A204.1 (cell line): Measurements from ENCODE around the gene BCL11B.

Experiments
- FAIRE-seq: peaks from 2 replicates; lab custom pipeline; 2012; peaks lifted over from hg19 to GRCh38; lab: Jason Lieb, UNC

Gene BCL11B

GRCh38 chr14:99286761-99287160 lies 14.8 kb upstream of the BCL11B start:
- no peak for FAIRE-seq

- no peak for FAIRE-seq
Observed at GRCh38 chr14:99284254-99285004, 12.4 kb upstream of the BCL11B start.

- FAIRE-seq, result no peak
Observed at GRCh38 chr14:99282261-99283050, 10.5 kb upstream of the BCL11B start.

GRCh38 chr14:99281396-99281795 lies 9.4 kb upstream of the BCL11B start:
- FAIRE-seq, result no peak

GRCh38 chr14:99280852-99281251 lies 8.9 kb upstream of the BCL11B start:
- no peak for FAIRE-seq

- FAIRE-seq, result no peak
Observed at GRCh38 chr14:99280066-99280731, 8.2 kb upstream of the BCL11B start.

GRCh38 chr14:99278836-99279235 lies 6.8 kb upstream of the BCL11B start:
- no peak for FAIRE-seq

- FAIRE-seq, result no peak
Observed at GRCh38 chr14:99277530-99277929, 5.5 kb upstream of the BCL11B start.

- FAIRE-seq, result no peak
Observed at GRCh38 chr14:99276482-99276881, 4.5 kb upstream of the BCL11B start.

- FAIRE-seq, result no peak
Observed at GRCh38 chr14:99275222-99275584, 3.2 kb upstream of the BCL11B start.

- FAIRE-seq, result no peak
Observed at GRCh38 chr14:99274346-99275221, 2.6 kb upstream of the BCL11B start.

GRCh38 chr14:99273766-99274345 lies 1.9 kb upstream of the BCL11B start:
- no peak for FAIRE-seq

GRCh38 chr14:99272899-99273765 lies 1.1 kb upstream of the BCL11B start:
- FAIRE-seq, result no peak

- no peak for FAIRE-seq
Observed at GRCh38 chr14:99272632-99272898, 568 bp upstream of the BCL11B start.

- no peak for FAIRE-seq
Observed at GRCh38 chr14:99271221-99271941, 616 bp downstream of the BCL11B start.

- FAIRE-seq, result no peak
Observed at GRCh38 chr14:99270458-99271220, 1.4 kb downstream of the BCL11B start.

- no peak for FAIRE-seq
Observed at GRCh38 chr14:99268810-99269707, 2.9 kb downstream of the BCL11B start.
